Activated naive CD4-positive, alpha-beta T cell treated with anti-CD3 and anti-CD28 coated beads, Interleukin-2, amount 50 U/mL, for 24 hours (primary cell): ENCODE data around the gene CDH23.

Source experiments
- H3K27ac Mint-ChIP-seq: one replicate; pipeline ENCODE4 v1.8.0; 2021; ENCODE audit warnings: mild to moderate bottlenecking, mixed read lengths
- H3K27me3 Mint-ChIP-seq: one replicate; pipeline ENCODE4 v1.8.0; 2021; ENCODE audit warnings: mixed read lengths
- H3K36me3 Mint-ChIP-seq: one replicate; pipeline ENCODE4 v1.8.0; 2021; ENCODE audit warnings: mixed read lengths
- H3K4me1 Mint-ChIP-seq: one replicate; pipeline ENCODE4 v1.8.0; 2021; ENCODE audit warnings: mixed read lengths
- H3K4me3 Mint-ChIP-seq: one replicate; pipeline ENCODE4 v1.8.0; 2021; ENCODE audit warnings: mild to moderate bottlenecking, mixed read lengths
- H3K9me3 Mint-ChIP-seq: one replicate; pipeline ENCODE4 v1.8.0; 2021; ENCODE audit warnings: mixed read lengths

Gene CDH23

DNA sequence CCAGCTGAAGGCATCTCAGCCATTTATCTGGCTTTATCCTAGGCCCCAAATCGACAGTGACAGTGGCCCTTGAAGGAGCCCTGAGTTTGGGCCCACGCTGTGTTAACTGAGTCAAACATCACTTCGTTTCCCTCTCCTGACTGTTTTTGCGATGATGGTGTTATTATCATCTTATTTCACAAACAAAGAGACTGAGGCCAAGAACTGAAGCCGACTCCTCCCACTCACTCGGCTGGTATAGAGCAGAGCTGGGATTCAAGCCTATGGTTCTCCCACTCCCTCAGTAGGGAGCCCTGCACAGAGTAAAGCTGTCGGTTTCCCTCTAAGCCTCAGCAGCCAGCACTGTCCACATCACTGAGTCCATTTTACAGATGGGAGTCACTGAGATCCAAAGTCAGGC is 141.0 kb downstream of the CDH23 start:
- no peaks in the 10 kb centered on the region for H3K36me3 Mint-ChIP-seq
- H3K27me3 Mint-ChIP-seq = no peaks in the 10 kb centered on the region
- H3K27ac Mint-ChIP-seq = no peak overlapping the region
- no peaks in the 10 kb centered on the region for H3K4me1 Mint-ChIP-seq
- H3K4me3 Mint-ChIP-seq = no peak overlapping the region
- no peaks in the 10 kb centered on the region for H3K9me3 Mint-ChIP-seq

DNA sequence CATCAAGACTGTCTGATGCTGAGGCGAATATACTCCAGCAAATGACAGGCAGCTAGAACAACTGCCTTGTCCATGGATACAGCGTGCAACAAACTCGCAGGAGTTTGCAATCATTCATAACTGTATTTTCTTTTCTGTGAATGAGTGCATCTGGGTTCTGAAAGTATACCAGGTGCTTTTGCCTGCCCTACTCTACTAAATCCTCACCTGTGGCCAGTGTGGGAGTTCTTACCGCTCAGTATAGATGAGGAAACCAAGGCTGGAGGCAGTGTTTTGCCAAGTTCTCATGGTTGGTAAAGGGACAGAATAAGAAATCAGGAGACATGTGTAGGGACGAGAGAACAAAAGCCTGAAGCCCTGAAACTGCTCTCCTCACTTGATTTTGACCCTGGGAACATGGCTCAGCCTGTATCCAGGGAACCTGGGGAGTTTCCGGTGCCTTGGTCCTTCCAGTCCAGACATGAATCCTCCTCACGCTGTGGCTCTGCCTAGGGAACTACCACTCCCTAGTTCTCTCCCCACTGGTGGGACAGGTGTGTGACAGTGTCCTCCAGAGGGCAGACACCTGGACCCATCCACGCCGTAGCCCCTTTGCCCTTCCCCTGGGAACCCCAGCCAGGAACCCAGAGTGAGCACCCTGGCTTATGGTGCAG is 142.0 kb downstream of the CDH23 start:
- no peaks in the 10 kb centered on the region for H3K4me1 Mint-ChIP-seq
- H3K27me3 Mint-ChIP-seq = no peaks in the 10 kb centered on the region
- no peak overlapping the region for H3K27ac Mint-ChIP-seq
- H3K9me3 Mint-ChIP-seq = no peaks in the 10 kb centered on the region
- no peaks in the 10 kb centered on the region for H3K36me3 Mint-ChIP-seq
- no peak overlapping the region for H3K4me3 Mint-ChIP-seq

DNA sequence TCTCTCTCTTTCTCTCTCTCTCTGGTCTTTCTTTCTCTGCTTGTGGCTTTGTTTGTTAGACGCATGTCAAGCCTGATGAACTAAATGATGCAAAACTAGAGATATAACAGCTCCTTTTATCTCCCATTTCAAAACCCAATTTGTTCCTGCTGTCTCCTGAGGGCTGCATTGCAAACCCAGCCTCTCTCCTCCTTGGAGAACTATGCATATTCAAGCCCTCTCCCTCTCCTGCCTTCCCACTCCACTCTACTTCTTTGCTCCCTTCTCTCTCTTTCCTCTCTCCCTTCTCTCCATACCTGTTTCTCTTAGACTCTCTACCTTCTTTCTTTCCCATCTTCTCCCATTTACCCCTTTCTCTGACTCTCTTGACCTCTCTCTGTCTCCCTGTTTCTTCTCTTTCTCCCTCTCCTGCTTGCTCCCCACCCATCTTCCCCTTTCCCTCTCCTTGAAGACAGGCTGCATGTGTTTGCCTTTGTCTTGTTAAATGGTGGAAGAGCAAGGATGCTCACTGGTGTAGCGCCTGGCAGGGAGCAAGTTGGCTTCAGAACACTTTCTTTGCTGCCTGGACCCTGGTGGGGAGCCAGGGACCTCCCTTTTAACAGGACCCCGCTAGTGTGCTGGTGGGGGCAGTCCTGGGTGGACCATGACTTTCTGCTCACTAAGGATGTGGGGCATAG is 142.9 kb downstream of the CDH23 start:
- H3K27me3 Mint-ChIP-seq = no peaks in the 10 kb centered on the region
- no peaks in the 10 kb centered on the region for H3K36me3 Mint-ChIP-seq
- no peak overlapping the region for H3K27ac Mint-ChIP-seq
- H3K9me3 Mint-ChIP-seq = no peaks in the 10 kb centered on the region
- H3K4me3 Mint-ChIP-seq = no peak overlapping the region
- H3K4me1 Mint-ChIP-seq = no peaks in the 10 kb centered on the region

DNA sequence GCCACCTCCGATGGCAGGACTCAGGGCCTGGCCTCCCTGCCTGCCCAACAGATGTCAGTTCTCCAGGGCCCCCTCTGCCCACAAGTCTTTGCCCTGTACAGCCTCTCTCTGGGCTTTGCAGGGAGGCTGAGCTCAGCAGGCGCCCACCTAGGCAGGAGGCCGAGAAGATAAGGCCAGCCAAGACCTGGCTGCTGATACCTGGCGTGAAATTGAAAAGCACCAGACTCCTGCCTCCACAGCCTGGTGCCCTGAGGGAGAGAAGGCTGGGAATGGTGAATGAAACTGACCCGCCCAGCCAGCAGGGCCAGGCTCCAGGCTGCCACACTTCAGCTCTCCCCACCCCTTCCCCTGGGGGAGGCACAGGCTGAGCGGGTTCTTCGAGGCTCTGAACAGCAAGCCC is 145.8 kb downstream of the CDH23 start:
- Mint-ChIP-seq H3K4me3 (no peak overlapping the region), H3K27me3 (no peaks in the 10 kb centered on the region), H3K9me3 (no peaks in the 10 kb centered on the region), H3K4me1 (no peaks in the 10 kb centered on the region), H3K27ac (no peak overlapping the region), H3K36me3 (no peaks in the 10 kb centered on the region)

DNA sequence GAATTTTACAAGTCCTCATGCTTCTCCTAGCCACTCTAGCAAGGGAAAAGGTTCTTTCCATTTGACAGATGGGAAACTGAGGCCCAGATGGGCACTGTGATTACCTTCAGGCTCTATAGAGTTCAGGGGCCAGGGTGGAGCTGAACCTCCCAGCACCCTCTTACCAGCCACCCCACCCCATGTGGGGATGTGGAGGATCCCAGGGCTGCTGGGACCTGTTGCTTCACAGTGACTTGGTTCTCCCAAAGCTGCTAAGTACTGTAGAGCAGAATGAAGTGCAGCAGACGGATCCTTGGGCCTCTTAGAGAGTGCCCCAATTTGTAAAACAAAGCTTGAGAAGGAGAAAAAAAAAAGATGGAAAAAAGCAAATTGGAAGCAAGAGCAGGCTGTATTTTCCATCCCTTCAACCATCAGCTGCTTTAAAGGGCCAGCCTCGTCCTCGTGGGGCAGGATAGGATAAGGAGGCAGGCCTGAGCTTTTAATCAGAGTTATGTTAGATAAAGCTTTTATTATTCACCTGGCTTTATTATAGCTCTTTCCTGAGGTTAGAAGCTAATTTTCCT is 147.0 kb downstream of the CDH23 start:
- Mint-ChIP-seq H3K4me1 (no peaks in the 10 kb centered on the region), H3K27me3 (no peaks in the 10 kb centered on the region), H3K27ac (no peak overlapping the region), H3K36me3 (no peaks in the 10 kb centered on the region), H3K9me3 (no peaks in the 10 kb centered on the region), H3K4me3 (no peak overlapping the region)

DNA sequence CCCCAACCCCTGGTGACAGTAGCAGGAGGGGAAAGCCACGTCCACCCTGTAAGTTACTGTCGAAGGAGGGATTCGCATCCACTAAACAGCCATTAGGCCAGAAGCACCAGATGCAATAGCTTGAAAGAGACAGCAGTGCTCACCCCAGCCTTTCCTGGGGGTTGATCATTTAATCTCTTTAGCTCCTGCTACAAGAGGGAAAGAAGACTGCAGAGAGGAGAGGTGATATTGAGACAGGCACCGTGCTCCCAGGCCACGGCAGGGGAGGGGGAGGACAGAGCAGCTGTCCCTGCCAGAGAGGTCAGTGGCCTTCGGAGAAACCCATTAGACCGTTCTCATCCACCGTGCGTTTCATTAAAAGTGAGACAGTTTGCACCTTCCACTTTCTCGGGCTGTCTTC is 148.3 kb downstream of the CDH23 start:
- Mint-ChIP-seq H3K27me3 (no peaks in the 10 kb centered on the region), H3K36me3 (no peaks in the 10 kb centered on the region), H3K9me3 (no peaks in the 10 kb centered on the region), H3K27ac (no peak overlapping the region), H3K4me1 (no peaks in the 10 kb centered on the region), H3K4me3 (no peak overlapping the region)

DNA sequence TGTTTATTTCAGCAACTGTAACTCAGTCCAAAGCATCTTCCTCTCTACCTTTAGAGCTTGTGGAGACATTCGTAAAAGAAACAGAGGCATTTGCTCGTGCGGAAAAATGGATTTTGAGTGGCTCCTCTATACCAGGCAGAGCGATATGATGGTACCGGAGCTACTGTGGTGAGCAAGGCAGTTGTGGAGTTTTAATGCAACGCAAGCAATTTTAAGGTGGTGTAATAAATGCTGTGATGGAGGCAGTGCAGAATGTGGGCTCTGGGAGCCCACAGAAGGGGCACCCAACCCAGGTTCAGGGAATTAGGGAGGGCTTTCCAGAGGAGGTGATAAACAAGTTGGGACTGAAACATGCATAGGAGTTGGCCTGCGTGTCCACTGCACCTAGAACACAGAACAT is 149.5 kb downstream of the CDH23 start:
- H3K36me3 Mint-ChIP-seq = no peaks in the 10 kb centered on the region
- H3K27me3 Mint-ChIP-seq = no peaks in the 10 kb centered on the region
- H3K9me3 Mint-ChIP-seq = no peaks in the 10 kb centered on the region
- H3K27ac Mint-ChIP-seq = no peak overlapping the region
- no peaks in the 10 kb centered on the region for H3K4me1 Mint-ChIP-seq
- no peak overlapping the region for H3K4me3 Mint-ChIP-seq

DNA sequence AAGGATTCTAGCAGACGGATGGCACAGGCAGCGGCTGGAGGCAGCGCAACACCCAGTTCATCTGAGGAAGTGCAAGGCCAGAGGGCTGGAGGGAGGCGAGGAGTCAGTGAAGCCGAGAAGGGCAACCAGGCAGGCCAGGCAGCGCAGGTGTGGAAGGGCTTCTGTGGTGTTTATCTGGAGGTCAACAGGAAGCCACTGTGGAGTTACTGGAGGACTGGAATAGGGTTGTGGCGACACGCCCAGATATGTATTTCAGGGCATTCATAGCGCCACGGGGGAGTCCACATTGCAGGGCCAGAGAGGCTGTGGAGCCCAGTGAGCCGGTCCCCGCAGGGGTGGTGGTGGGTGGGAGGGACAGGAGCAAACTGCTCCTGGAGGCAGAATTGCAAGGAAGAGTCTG is 150.6 kb downstream of the CDH23 start:
- Mint-ChIP-seq H3K9me3 (no peaks in the 10 kb centered on the region), H3K27me3 (no peaks in the 10 kb centered on the region), H3K36me3 (no peaks in the 10 kb centered on the region), H3K4me3 (no peak overlapping the region), H3K4me1 (no peaks in the 10 kb centered on the region), H3K27ac (no peak overlapping the region)

DNA sequence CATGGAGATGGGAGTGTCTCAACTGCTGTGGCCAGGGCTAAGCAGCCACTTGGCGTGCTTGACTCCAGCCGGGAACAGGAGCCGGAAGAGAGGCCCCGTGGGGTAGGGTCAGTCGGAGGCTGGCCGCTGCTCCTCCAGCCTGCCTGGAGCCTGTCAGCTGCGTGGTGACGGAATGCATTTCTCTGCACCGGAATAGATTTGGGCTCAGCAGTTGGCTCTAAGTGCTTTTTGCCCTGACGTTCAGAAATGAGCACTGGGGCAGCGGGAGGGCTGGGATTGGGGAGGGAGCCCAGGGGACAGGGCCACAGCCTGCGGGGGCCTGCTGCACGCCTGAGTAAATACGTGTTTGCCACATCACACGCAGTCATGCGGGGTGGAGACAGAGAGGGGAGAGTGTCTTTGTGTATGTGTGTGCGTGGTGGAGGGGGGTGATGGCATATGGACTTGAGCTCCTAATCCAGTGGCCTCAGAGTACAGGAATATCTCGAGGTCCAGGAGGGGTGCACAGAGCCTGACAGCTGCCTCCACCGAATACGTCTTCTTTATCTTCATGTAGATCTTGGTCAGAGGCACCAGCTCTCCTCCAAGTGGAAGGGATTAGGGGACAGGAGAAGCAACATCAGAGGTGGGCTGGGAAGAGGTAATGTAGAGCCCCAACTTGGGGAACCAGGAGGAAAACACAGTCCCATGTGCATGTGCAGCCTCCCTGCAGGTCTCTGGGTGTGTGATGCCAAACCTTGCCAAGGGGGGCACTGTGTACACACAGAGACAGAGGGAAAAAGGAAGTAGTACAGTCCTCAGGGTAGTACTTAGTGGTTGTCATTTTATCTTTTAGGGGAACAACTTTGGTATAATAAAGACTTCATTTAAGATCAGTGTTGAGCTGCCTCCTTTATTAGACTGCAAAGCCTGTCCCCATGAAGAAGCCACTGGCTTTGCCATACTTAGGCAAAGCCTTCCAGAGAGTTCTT is 151.4 kb downstream of the CDH23 start:
- Mint-ChIP-seq H3K36me3 (no peaks in the 10 kb centered on the region), H3K4me1 (no peaks in the 10 kb centered on the region), H3K9me3 (no peaks in the 10 kb centered on the region), H3K4me3 (no peak overlapping the region), H3K27ac (no peak overlapping the region), H3K27me3 (no peaks in the 10 kb centered on the region)

DNA sequence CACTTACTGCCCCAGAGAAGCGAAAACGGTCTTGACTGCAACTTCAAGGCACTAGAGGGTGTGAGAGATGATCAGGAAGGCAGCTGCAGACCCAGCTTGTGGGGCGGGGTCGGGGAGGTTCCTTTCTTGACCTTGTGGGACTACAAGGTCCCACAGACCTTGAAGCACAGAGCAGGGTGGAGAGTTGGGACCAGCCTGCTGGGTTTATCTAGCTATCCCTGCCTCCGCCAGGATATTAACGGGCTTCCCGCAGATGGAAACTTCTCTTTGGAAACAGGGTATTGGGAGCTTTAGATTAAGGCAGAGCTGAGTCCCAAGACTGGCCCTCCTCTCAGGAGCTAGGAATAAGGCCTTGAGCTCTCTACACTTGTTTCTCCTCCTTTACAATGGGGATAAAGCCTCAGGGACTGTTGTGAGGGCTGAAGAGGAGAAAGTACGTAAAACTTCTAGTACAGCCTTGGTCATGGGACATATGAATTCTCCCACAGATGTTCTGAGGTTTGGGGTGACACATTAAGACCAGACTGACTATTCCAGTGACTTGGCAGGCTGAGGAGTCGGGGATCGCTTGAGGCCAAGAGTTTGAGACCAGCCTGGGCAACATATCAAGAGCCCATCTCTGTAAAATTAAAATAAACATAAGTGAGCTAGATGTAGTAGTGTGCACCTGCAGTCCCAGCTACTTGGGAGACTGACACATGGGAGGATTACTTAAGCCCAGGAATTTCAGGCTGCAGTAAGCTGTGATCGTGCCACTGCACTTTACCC is 153.2 kb downstream of the CDH23 start:
- no peaks in the 10 kb centered on the region for H3K9me3 Mint-ChIP-seq

DNA sequence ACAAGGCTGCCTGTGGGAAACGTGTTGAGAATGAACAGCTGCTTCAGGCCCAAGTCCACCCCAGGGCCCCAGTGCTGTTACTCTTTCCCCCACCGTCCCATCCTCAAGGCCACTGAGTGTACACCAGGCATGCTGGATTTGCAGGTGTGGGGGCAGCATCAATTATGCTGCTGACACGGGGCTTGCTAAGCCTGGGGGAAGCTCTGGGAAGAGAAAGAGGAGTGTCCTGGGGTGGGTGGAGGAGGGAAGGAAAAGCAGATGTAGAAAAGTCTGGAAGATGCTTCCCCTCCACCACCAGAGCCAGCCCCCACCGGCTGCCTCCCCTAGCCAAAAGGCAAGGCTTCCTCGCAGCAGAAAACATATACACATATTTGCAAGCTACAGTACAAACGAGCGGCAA is 153.9 kb downstream of the CDH23 start:
- Mint-ChIP-seq H3K4me1 (no peaks in the 10 kb centered on the region), H3K27me3 (no peaks in the 10 kb centered on the region), H3K9me3 (no peaks in the 10 kb centered on the region), H3K4me3 (no peak overlapping the region), H3K36me3 (no peaks in the 10 kb centered on the region), H3K27ac (no peak overlapping the region)

More for the DNA sequence above, 153.2 kb downstream of the CDH23 start:
- Mint-ChIP-seq H3K4me3 (no peak overlapping the region), H3K27ac (no peak overlapping the region), H3K27me3 (no peaks in the 10 kb centered on the region), H3K4me1 (no peaks in the 10 kb centered on the region), H3K36me3 (no peaks in the 10 kb centered on the region)

DNA sequence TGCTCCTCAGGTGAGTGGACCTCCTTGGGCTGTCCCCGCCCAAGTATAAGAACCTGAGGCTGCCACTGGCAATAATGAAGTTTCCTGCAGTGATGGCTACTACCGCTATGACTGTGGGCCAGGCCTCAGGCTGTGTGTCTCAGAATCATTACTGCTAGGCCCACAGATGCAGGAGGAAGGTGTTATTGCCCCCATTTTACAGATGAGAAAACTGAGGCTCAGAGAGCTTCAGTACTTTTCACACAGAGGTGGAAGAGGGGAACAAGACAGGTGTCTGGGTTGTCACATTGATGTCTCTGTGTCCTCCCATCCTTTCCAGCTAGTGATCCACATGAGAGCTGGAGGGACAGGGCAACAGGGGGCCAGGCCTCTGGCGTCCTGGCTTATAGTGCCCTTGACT is 155.2 kb downstream of the CDH23 start:
- Mint-ChIP-seq H3K4me1 (no peaks in the 10 kb centered on the region), H3K9me3 (no peaks in the 10 kb centered on the region), H3K27ac (no peak overlapping the region), H3K36me3 (no peaks in the 10 kb centered on the region), H3K27me3 (no peaks in the 10 kb centered on the region), H3K4me3 (no peak overlapping the region)

DNA sequence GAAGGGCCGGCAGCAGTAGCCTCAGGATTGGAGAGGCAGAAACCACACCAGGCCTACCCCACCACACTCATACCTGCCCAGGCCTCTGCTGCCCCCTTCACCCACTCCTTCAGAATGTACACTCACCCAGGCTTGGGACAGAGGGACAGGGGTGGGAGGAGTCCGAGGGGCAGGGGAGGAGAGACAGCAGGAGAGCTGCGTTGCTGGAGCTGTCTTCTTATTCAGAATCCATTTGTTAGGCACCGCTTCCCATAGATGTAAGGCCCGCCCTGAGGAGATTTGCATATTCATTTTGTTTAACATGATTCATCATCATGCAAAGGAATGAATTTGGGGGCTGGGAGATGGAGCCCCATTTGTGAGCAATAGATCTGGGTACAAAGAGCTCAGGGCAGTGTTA is 156.7 kb downstream of the CDH23 start:
- no peaks in the 10 kb centered on the region for H3K36me3 Mint-ChIP-seq
- no peaks in the 10 kb centered on the region for H3K9me3 Mint-ChIP-seq
- no peak overlapping the region for H3K4me3 Mint-ChIP-seq
- H3K27ac Mint-ChIP-seq = no peak overlapping the region
- H3K4me1 Mint-ChIP-seq = no peaks in the 10 kb centered on the region
- peaks cover 2% of the 10 kb centered on the region for H3K27me3 Mint-ChIP-seq

DNA sequence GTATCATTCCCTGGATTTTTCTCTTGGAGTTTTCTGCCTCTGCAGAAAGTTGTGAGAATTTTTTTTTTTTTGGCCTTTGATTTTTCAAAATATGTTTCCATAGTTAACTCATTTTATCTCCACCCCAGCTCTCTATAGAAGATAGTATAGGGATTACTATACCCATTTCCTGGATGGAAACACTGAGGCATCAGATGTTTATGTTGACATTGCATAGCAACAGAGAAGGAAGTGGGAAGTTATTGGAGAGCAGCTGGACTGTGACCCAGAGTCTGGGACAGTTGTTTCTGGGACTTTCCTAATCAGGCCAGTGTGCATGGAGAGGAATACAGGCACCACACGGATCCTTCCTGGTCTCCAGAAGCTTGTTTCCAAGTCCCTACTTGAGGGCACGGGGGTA is 158.0 kb downstream of the CDH23 start:
- H3K27ac Mint-ChIP-seq = no peak overlapping the region
- H3K9me3 Mint-ChIP-seq = no peaks in the 10 kb centered on the region
- no peaks in the 10 kb centered on the region for H3K36me3 Mint-ChIP-seq
- H3K4me3 Mint-ChIP-seq = no peak overlapping the region
- peaks cover 5% of the 10 kb centered on the region for H3K27me3 Mint-ChIP-seq
- no peaks in the 10 kb centered on the region for H3K4me1 Mint-ChIP-seq

DNA sequence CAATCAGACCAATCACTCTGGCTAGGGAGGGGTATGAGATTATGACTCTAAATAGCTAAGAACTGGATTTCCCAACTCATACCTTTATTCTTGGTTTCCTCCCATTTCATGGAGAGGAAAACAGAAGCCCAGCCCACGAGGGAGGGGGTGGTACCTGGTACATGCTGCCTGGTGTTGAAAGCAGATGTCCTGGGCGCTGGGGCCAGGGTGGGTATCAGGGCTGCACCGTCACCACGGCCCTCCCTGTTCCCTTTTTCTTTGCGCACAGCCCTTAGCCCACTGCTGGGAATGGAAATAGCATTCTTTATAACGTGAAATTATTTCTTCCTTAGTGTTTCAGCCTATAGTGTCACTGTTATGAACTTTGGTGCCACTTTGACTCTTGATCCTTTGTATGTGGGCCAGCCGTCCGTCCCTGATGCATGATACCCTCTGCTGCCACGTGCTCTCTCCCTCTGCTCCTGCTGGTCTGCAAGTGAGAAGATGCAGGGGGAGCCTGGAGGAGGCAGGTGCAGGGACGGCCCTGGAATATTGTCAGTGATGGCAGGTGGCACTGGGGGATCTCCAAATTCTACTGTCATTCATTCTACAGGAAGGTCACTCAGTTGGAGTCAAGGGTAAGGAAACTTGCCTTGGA is 158.5 kb downstream of the CDH23 start:
- H3K4me3 Mint-ChIP-seq = no peak overlapping the region
- H3K9me3 Mint-ChIP-seq = no peaks in the 10 kb centered on the region
- H3K4me1 Mint-ChIP-seq = no peaks in the 10 kb centered on the region
- no peak overlapping the region for H3K27ac Mint-ChIP-seq
- no peaks in the 10 kb centered on the region for H3K36me3 Mint-ChIP-seq
- peaks cover 5% of the 10 kb centered on the region for H3K27me3 Mint-ChIP-seq
